HK-2 (cell line): ENCODE measurements around the gene PA2G4.
"Not testable (repeated sequence)": the region's sequence is repeated elsewhere in the genome, so short reads cannot be mapped to it uniquely, and the experiment has no call there.

ENCODE experiments used
- DNase-seq: peaks from one replicate; pipeline ENCODE4 v3.0.0-alpha.2; 2018; ENCODE audit not compliant: unreplicated experiment

The PA2G4 gene

DNA sequence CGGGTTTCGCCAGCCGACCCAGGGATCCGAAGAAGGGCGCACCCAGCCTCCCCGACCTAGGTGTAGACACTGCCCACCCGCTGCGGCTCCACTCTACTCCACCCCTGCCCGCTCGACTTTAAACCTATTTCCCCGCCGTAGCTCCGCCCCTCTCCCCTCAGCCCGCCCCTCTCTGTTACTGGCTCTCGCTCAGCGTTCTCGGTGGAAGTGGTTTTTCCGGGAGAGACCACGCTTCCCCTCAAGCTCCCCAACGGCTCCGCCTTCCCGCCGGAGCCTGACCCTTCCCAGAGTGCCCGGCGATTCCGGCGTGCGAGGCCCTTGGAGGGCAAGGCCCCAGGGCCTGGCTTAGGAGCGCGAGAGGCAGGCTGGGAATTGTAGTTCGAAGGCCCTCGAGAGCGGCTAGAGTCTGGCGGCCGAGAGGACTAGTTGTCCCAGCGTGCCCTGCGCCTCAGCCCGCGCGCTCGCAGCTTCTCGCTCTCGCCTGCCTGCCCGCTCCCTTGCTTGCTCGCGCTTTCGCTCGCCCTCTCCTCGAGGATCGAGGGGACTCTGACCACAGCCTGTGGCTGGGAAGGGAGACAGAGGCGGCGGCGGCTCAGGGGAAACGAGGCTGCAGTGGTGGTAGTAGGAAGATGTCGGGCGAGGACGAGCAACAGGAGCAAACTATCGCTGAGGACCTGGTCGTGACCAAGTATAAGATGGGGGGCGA lies at the start of gene PA2G4:
Gene PA2G4 (plus strand): TSS at position 451 of the 706 bp plus-strand sequence. CDS start 179 bp downstream, at position 630.
- peak; percentile 99 for DNase-seq

- not testable (repeated sequence) for DNase-seq
These were observed 44.4 kb upstream of the PA2G4 start for GRCh38 chr12:56059964-56060363.

GRCh38 chr12:56061982-56062381 lies 42.4 kb upstream of the PA2G4 start:
- DNase-seq = no peak

- no peak for DNase-seq
These were observed 41.4 kb upstream of the PA2G4 start for GRCh38 chr12:56062996-56063395.

- no peak for DNase-seq
These were observed 32.7 kb upstream of the PA2G4 start for GRCh38 chr12:56071648-56072047.

GRCh38 chr12:56074396-56074795 lies 30.0 kb upstream of the PA2G4 start:
- DNase-seq = no peak

DNA sequence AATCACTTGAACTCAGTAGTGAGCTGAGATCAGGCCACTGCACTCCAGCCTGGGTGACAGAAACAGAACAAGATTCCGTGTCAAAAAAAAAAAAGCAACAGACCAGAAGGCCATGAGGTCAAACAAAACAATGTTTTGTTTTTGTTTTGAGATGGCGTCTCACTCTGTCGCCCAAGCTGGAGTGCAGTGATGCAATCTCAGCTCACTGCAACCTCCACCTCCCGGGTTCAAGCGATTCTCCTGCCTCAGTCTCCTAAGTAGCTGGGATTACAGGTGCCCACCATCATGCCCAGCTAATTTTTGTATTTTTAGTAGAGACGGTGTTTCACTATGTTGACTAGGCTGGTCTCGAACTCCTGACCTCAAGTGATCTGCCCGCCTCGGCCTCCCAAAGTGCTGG lies 26.4 kb upstream of the PA2G4 start:
- not testable (repeated sequence) for DNase-seq

DNA sequence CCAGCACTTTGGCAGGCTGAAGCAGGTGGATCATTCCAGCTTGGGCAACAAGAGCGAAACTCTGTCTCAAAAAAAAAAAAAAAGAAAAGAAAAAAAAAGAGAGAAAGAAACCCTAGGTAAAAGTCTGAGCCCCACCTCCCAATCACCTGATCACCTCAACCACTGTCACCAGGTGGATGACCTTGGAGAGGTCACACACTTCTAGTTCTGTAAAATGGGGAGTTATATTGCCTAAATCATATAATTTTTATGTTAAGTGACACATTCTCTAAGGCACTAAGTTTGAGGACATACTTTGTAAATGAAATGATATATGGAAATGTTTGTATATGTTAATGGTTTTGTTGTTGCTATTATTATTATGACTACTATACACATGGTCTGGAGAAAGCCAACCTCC lies 25.9 kb upstream of the PA2G4 start:
- DNase-seq = no peak

- DNase-seq = peak; percentile 90
These were observed 25.2 kb upstream of the PA2G4 start for GRCh38 chr12:56078931-56079722.

GRCh38 chr12:56079723-56080555 lies 24.4 kb upstream of the PA2G4 start, which contains the start of gene ERBB3:
Gene ERBB3 (plus strand): TSS chr12:56080165. CDS start chr12:56080301, 136 bp downstream.
- peak; percentile 84 for DNase-seq

DNA sequence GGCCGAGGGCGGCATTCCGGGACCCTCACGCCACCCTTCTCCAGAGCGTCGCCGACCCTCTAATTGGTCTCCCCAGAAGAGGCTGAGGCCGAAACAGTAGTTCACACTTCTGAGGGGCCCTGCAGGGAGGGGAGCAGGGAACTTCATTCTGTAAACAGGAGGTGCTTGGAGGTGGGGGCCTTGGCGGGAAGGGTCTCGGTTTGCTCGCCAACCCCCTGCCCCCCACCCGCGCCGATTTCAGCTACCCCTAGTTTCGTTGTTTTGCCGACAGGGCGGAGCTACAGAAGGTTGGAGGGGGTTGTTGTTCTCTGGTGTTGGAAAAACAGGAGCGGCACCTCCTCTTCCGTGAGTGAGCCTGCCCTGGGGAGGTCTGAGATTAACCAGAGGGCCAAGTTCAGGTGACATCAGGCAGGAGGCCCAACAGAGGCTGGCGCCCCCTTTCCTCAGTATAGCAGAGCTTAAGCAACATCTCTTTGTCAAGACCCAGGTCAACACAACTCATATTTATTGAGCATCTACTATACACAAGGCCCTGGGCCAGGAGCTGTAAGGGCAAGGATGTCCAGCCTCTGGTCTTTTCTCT lies 23.7 kb upstream of the PA2G4 start:
- DNase-seq = no peak

DNA sequence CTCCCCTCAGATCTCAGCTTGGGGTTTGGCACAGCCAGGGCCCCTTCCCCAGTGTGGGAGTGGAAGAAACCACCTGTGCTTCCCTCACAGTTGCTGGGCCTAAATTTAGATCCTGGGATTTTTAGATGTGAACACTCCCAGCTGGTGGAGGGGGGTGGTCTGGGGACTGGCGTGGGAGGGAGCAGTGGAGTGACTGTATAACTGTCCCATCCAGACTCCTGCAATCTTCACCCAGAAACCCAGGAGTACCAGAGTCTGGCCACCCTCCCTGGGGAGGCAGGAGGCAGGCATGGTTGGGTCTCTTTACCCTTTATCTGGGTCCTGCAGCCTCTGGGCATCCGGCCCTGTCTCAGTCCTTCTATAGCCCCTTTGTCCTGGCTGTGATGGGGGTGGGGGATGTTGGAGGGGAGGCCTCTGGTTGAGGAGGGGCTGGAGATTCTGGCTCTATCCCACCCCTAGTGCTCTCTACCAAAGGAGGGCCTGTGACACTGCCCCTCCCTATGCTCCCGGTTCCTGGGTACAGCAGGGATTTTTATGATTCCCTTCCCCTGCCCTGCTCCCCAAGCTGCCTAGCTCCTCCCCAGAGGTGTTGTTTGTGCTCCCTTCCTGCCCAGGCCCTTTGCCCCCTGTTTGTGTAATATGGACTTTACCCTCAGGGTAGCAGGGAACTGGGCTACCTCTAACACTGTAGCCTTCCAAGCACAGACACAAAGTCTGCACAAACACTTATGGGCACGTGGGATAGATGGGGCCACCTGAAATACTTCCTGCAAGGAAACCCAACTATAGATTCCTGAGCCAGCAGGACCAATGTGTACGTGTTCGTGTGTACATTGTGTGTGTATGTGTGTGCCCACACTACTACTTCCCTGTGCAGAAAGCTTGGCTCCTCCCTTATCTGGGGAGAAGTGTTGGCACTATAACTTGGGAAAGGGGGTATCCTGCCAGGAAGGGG lies 22.7 kb upstream of the PA2G4 start:
- DNase-seq = no peak

DNA sequence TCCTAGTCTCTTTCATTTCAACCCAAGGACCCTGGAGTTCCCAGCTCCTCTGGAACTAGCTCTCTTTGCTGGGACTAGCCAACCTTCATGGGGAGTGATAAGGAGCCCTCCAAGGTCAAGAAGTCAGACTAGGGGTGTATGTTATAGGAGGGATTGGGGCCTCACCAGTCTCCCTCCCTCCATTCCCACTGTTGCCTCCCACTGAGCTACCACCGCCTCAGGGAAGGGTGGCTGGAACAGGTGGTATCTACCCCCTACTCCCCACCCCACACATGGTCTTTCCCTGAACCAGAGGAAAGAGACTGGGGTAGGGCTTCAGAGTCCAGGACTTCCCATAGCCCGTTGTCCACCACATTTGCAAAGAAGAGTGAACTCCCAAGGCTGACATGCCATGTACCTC lies 22.0 kb upstream of the PA2G4 start:
- DNase-seq = no peak

DNA sequence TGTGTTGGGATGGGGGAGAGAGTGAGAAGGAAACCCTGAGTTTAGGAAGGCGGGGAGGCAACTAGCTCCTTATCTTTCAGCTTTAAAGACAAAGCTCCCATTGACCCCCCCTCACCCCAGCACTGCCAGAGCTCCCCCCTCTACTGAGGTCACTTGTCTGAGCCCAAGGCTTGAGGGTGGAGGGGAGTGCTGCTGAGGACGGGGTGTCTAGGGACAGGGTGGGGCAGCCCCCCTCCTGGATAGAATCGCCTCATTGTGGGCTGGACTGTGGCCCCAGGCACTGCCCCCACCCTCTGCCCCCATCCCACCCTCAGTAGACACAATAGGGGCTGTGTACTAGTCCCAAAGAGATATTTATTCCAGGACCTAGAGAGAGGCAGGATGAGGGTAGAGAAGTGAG lies 21.4 kb upstream of the PA2G4 start:
- DNase-seq = no peak

GRCh38 chr12:56084958-56085543 lies 19.3 kb upstream of the PA2G4 start:
- no peak for DNase-seq

GRCh38 chr12:56086096-56086495 lies 18.3 kb upstream of the PA2G4 start:
- no peak for DNase-seq

- no peak for DNase-seq
These were observed 17.8 kb upstream of the PA2G4 start for GRCh38 chr12:56086608-56087007.

DNA sequence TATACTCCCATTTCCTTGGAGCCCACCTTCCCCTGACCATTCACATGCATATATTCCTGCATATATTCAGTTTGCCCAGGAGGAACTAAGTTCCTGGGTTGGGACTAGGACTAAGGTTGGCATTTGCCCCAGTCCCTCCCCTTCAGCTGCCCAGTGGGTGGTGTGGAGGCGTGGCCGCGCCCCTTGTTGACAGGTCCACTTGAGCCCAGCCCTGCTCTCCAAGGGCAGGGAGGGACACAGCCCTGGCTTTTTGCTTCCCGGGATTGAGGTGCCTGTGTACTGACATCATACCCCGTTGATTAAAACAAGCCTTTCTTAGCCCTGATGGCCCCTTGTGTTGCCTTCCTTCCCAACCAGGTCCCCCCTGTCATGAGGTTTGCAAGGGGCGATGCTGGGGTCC lies 17.1 kb upstream of the PA2G4 start:
- no peak for DNase-seq

DNA sequence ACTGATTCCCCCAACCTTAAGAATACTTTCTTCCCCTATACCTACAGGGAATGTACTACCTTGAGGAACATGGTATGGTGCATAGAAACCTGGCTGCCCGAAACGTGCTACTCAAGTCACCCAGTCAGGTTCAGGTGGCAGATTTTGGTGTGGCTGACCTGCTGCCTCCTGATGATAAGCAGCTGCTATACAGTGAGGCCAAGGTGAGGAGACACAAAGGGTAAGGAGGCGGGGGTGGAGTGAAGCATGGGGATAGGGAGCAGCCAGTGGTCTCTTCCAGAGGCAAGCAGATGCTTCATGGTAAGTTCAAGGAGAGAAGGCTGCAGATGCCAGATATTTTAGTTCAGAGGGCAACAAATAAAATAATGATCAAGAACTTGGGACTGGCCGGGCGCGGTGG lies 6.6 kb upstream of the PA2G4 start:
- DNase-seq = no peak

GRCh38 chr12:56098592-56098991 lies 5.8 kb upstream of the PA2G4 start:
- DNase-seq = no peak
